ENCODE data around the gene NELFA.

DNA sequence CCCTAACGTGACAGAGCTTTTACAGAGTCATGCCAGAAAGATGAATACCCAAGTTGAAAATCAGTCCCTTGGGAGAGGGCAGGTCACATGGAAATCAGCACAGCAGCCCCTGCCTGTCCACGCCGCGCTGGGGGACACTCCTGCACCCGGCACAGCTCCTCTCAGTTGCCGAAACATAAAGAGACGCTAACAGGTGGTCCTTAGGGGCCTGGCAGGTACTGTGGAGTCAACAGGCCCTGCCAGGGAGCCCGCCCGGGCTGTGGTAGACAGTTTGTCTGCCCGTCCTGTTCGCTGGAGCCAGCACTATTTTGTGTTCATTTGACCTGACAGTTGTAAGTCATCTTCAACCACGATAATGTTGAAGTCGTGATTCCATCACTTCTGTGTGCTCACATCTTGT, 30.5 kb downstream of the NELFA start:
- TF ChIP-seq, protein P1, sequence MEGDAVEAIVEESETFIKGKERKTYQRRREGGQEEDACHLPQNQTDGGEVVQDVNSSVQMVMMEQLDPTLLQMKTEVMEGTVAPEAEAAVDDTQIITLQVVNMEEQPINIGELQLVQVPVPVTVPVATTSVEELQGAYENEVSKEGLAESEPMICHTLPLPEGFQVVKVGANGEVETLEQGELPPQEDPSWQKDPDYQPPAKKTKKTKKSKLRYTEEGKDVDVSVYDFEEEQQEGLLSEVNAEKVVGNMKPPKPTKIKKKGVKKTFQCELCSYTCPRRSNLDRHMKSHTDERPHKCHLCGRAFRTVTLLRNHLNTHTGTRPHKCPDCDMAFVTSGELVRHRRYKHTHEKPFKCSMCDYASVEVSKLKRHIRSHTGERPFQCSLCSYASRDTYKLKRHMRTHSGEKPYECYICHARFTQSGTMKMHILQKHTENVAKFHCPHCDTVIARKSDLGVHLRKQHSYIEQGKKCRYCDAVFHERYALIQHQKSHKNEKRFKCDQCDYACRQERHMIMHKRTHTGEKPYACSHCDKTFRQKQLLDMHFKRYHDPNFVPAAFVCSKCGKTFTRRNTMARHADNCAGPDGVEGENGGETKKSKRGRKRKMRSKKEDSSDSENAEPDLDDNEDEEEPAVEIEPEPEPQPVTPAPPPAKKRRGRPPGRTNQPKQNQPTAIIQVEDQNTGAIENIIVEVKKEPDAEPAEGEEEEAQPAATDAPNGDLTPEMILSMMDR (IDR thresholded peaks at IDR 0.05): no peak
- TF ChIP-seq POLR2A (IDR thresholded peaks at IDR 0.05): no peak

All from Peyer's patch (tissue), 4 donors.